ENCODE measurements around the gene GGT7. TPM values are rescaled to one million over a fixed set of nuclear protein-coding genes. Genes with fewer than 3 reads are reported as not detected.

The GGT7 gene
- total and polyA plus RNA-seq, 5 donors from 2014 or later, result 3.9 to 20.9 (median 6.7) TPM

DNA sequence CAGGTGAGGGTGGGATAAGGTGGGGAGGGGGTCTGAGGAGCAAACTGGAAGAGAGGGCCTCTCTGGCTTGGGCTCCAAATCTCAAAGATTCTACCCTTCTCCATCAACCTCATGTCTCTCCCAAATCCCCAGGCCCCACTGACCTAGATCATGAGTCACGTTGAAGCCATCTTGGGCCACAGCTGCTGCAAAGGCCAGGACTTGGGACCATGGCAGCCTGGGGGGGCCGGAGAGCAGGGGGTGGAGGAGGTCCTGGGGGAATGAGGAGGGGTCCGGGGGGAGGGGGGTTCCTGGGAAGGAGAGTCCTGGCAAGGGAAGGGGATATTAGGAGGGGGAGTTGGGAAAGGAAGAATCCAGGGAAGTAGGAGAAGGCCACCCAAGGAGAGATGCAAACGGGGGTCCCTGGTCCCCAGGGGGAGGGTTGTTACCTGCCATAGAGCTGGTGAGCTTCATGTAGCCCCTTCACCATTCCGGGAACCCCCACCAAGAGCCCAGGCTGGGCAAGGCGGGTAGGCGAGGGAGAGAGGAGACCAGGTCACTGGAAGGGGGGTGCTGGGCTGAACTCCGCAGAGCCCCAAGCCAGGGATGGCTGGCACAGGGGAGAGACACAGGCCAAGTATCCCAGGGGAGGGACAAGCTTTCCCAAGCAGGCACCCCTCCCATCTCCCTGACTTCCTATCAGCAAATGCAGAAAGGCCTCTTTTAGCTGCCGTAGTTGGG, 12.7 kb downstream of the GGT7 start:
- H3K9me3 ChIP-seq (ENCODE audit: control insufficient read depth in 2 of 2, low read length in 2 of 2), result no peaks in the 10 kb centered on the region
- no peaks in the 10 kb centered on the region for H3K27me3 Mint-ChIP-seq
- ATAC-seq (ENCODE audit: low read depth in 2 of 2) (no peak), DNase-seq (no peak)
- peaks cover 9% of the 10 kb centered on the region for H3K36me3 ChIP-seq (ENCODE audit: control insufficient read depth, insufficient read depth, low read length)
- peaks cover 28% of the 10 kb centered on the region for H3K36me3 Mint-ChIP-seq
- H3K27ac Mint-ChIP-seq, result no peak overlapping the region
- H3K4me3 Mint-ChIP-seq, result no peak overlapping the region
- no peak overlapping the region for H3K27ac ChIP-seq (ENCODE audit: insufficient read depth, low read length, poor library complexity, severe bottlenecking)
- H3K27me3 ChIP-seq (ENCODE audit: control insufficient read depth, insufficient read depth, low read length), result no peaks in the 10 kb centered on the region
- H3K9me3 Mint-ChIP-seq, result no peaks in the 10 kb centered on the region
- peaks cover 3 to 13% (median 4%) of the 10 kb centered on the region in 4 donors for H3K4me1 Mint-ChIP-seq
- H3K4me1 ChIP-seq (ENCODE audit: control insufficient read depth, insufficient read depth, low read length, poor library complexity, severe bottlenecking), result no peaks in the 10 kb centered on the region
- H3K4me3 ChIP-seq (ENCODE audit: low read depth, low read length), result no peak overlapping the region

GRCh38 chr20:34859367-34859766, 13.3 kb downstream of the GGT7 start:
- peaks cover 3 to 6% (median 4%) of the 10 kb centered on the region in 4 donors for H3K4me1 Mint-ChIP-seq
- H3K4me3 ChIP-seq (ENCODE audit: low read depth, low read length), result no peak overlapping the region
- H3K27ac ChIP-seq (ENCODE audit: insufficient read depth, low read length, poor library complexity, severe bottlenecking), result no peak overlapping the region
- H3K9me3 ChIP-seq (ENCODE audit: control insufficient read depth in 2 of 2, low read length in 2 of 2), result no peaks in the 10 kb centered on the region
- H3K4me1 ChIP-seq (ENCODE audit: control insufficient read depth, insufficient read depth, low read length, poor library complexity, severe bottlenecking), result no peaks in the 10 kb centered on the region
- ATAC-seq (ENCODE audit: low read depth in 2 of 2) (no peak), DNase-seq (no peak)
- no peaks in the 10 kb centered on the region for H3K9me3 Mint-ChIP-seq
- peaks cover 15% of the 10 kb centered on the region for H3K36me3 ChIP-seq (ENCODE audit: control insufficient read depth, insufficient read depth, low read length)
- no peak overlapping the region for H3K4me3 Mint-ChIP-seq
- H3K36me3 Mint-ChIP-seq, result peaks cover 32% of the 10 kb centered on the region
- H3K27me3 Mint-ChIP-seq, result no peaks in the 10 kb centered on the region
- H3K27me3 ChIP-seq (ENCODE audit: control insufficient read depth, insufficient read depth, low read length), result no peaks in the 10 kb centered on the region
- no peak overlapping the region for H3K27ac Mint-ChIP-seq

- no peaks in the 10 kb centered on the region for H3K27me3 Mint-ChIP-seq
- peaks cover 32% of the 10 kb centered on the region for H3K36me3 ChIP-seq (ENCODE audit: control insufficient read depth, insufficient read depth, low read length)
- no peaks in the 10 kb centered on the region for H3K4me1 ChIP-seq (ENCODE audit: control insufficient read depth, insufficient read depth, low read length, poor library complexity, severe bottlenecking)
Measured at GRCh38 chr20:34852298-34852697, 20.4 kb downstream of the GGT7 start.

DNA sequence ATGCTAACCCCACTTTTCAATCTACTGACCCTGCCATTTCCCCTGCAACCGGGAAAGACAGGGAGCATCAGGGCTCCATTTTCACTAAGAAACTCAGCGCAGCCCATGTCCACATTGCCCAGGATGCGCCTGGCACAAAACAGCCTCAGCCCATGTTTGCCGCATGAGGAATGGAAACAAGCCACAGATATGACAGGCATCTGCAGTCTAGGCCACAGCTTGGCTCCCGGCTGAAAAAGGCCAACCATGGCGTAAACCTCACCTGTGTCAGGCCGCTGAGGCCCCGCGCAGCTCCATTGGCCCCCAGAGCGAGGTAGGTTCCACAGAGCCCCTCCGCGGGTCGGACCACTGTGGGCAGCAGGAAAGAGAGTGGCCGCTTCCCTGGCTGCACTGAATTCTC, 21.7 kb downstream of the GGT7 start:
- H3K27me3 Mint-ChIP-seq, result no peaks in the 10 kb centered on the region
- H3K4me1 ChIP-seq (ENCODE audit: control insufficient read depth, insufficient read depth, low read length, poor library complexity, severe bottlenecking), result no peaks in the 10 kb centered on the region
- H3K4me1 Mint-ChIP-seq, result peaks cover 0 to 2% (median 0%) of the 10 kb centered on the region in 4 donors
- H3K36me3 ChIP-seq (ENCODE audit: control insufficient read depth, insufficient read depth, low read length), result peaks cover 32% of the 10 kb centered on the region
- H3K36me3 Mint-ChIP-seq, result peaks cover 18% of the 10 kb centered on the region
- ATAC-seq (ENCODE audit: low read depth in 2 of 2), result no peak
- no peaks in the 10 kb centered on the region for H3K9me3 ChIP-seq (ENCODE audit: control insufficient read depth in 2 of 2, low read length in 2 of 2)
- H3K27me3 ChIP-seq (ENCODE audit: control insufficient read depth, insufficient read depth, low read length), result no peaks in the 10 kb centered on the region
- no peak overlapping the region for H3K4me3 Mint-ChIP-seq
- H3K27ac ChIP-seq (ENCODE audit: insufficient read depth, low read length, poor library complexity, severe bottlenecking), result no peak overlapping the region
- no peaks in the 10 kb centered on the region for H3K9me3 Mint-ChIP-seq
- DNase-seq, result no peak
- no peak overlapping the region for H3K27ac Mint-ChIP-seq
- H3K4me3 ChIP-seq (ENCODE audit: low read depth, low read length), result no peak overlapping the region

More at GRCh38 chr20:34852298-34852697, 20.4 kb downstream of the GGT7 start:
- H3K4me3 ChIP-seq (ENCODE audit: low read depth, low read length), result no peak overlapping the region
- peaks cover 22% of the 10 kb centered on the region for H3K36me3 Mint-ChIP-seq
- no peak for ATAC-seq (ENCODE audit: low read depth in 2 of 2)
- DNase-seq, result no peak
- H3K27me3 ChIP-seq (ENCODE audit: control insufficient read depth, insufficient read depth, low read length), result no peaks in the 10 kb centered on the region
- H3K27ac Mint-ChIP-seq, result no peak overlapping the region
- no peaks in the 10 kb centered on the region for H3K9me3 ChIP-seq (ENCODE audit: control insufficient read depth in 2 of 2, low read length in 2 of 2)
- H3K4me3 Mint-ChIP-seq, result no peak overlapping the region
- peaks cover 0 to under 1% (median 0%) of the 10 kb centered on the region in 4 donors for H3K4me1 Mint-ChIP-seq
- no peak overlapping the region for H3K27ac ChIP-seq (ENCODE audit: insufficient read depth, low read length, poor library complexity, severe bottlenecking)
- no peaks in the 10 kb centered on the region for H3K9me3 Mint-ChIP-seq

GRCh38 chr20:34849778-34850177, 22.9 kb downstream of the GGT7 start:
- Mint-ChIP-seq H3K36me3 (peaks cover 16% of the 10 kb centered on the region), H3K27me3 (no peaks in the 10 kb centered on the region), H3K27ac (no peak overlapping the region), H3K9me3 (no peaks in the 10 kb centered on the region), H3K4me1 (peaks cover 0 to 2% (median 0%) of the 10 kb centered on the region in 4 donors), H3K4me3 (no peak overlapping the region)
- H3K4me1 ChIP-seq (ENCODE audit: control insufficient read depth, insufficient read depth, low read length, poor library complexity, severe bottlenecking), result no peaks in the 10 kb centered on the region
- H3K27ac ChIP-seq (ENCODE audit: insufficient read depth, low read length, poor library complexity, severe bottlenecking), result no peak overlapping the region
- ATAC-seq (ENCODE audit: low read depth in 2 of 2) (no peak), DNase-seq (no peak)
- no peaks in the 10 kb centered on the region for H3K27me3 ChIP-seq (ENCODE audit: control insufficient read depth, insufficient read depth, low read length)
- H3K9me3 ChIP-seq (ENCODE audit: control insufficient read depth in 2 of 2, low read length in 2 of 2), result no peaks in the 10 kb centered on the region
- peaks cover 26% of the 10 kb centered on the region for H3K36me3 ChIP-seq (ENCODE audit: control insufficient read depth, insufficient read depth, low read length)
- no peak overlapping the region for H3K4me3 ChIP-seq (ENCODE audit: low read depth, low read length)

- Histone ChIP-seq H3K27me3 (ENCODE audit: control insufficient read depth, insufficient read depth, low read length) (no peaks in the 10 kb centered on the region), H3K27ac (ENCODE audit: insufficient read depth, low read length, poor library complexity, severe bottlenecking) (no peak overlapping the region), H3K4me1 (ENCODE audit: control insufficient read depth, insufficient read depth, low read length, poor library complexity, severe bottlenecking) (no peaks in the 10 kb centered on the region), H3K9me3 (ENCODE audit: control insufficient read depth in 2 of 2, low read length in 2 of 2) (no peaks in the 10 kb centered on the region), H3K4me3 (ENCODE audit: low read depth, low read length) (no peak overlapping the region), H3K36me3 (ENCODE audit: control insufficient read depth, insufficient read depth, low read length) (peaks cover 20% of the 10 kb centered on the region)
- DNase-seq, result no peak
- Mint-ChIP-seq H3K27ac (peak overlapping the region in 1 of 3 donors; percentile 42), H3K27me3 (peaks cover 2% of the 10 kb centered on the region), H3K36me3 (peaks cover 13% of the 10 kb centered on the region), H3K9me3 (no peaks in the 10 kb centered on the region), H3K4me3 (no peak overlapping the region), H3K4me1 (peaks cover 0 to 2% (median 0%) of the 10 kb centered on the region in 4 donors)
- no peak for ATAC-seq (ENCODE audit: low read depth in 2 of 2)
Measured at GRCh38 chr20:34848597-34848996, 24.1 kb downstream of the GGT7 start.

- H3K9me3 ChIP-seq (ENCODE audit: control insufficient read depth in 2 of 2, low read length in 2 of 2), result no peaks in the 10 kb centered on the region
- no peak overlapping the region for H3K4me3 Mint-ChIP-seq
- H3K36me3 Mint-ChIP-seq, result peaks cover 4% of the 10 kb centered on the region
- peaks cover under 1% of the 10 kb centered on the region for H3K36me3 ChIP-seq (ENCODE audit: control insufficient read depth, insufficient read depth, low read length)
- DNase-seq, result no peak
- peaks cover 26% of the 10 kb centered on the region for H3K27me3 Mint-ChIP-seq
- H3K4me1 ChIP-seq (ENCODE audit: control insufficient read depth, insufficient read depth, low read length, poor library complexity, severe bottlenecking), result no peaks in the 10 kb centered on the region
- no peaks in the 10 kb centered on the region for H3K9me3 Mint-ChIP-seq
- no peaks in the 10 kb centered on the region for H3K27me3 ChIP-seq (ENCODE audit: control insufficient read depth, insufficient read depth, low read length)
- H3K4me3 ChIP-seq (ENCODE audit: low read depth, low read length), result no peak overlapping the region
- H3K27ac ChIP-seq (ENCODE audit: insufficient read depth, low read length, poor library complexity, severe bottlenecking), result no peak overlapping the region
- ATAC-seq (ENCODE audit: low read depth in 2 of 2), result no peak
- peak overlapping the region in 1 of 3 donors; percentile 21 for H3K27ac Mint-ChIP-seq
- H3K4me1 Mint-ChIP-seq, result peaks cover 0 to 2% (median 0%) of the 10 kb centered on the region in 4 donors
Measured at GRCh38 chr20:34843421-34843820, 29.2 kb downstream of the GGT7 start.

- H3K36me3 Mint-ChIP-seq, result no peaks in the 10 kb centered on the region
- DNase-seq (no peak), ATAC-seq (ENCODE audit: low read depth in 2 of 2) (no peak)
- H3K4me1 ChIP-seq (ENCODE audit: control insufficient read depth, insufficient read depth, low read length, poor library complexity, severe bottlenecking), result no peaks in the 10 kb centered on the region
- no peak overlapping the region for H3K4me3 ChIP-seq (ENCODE audit: low read depth, low read length)
- peak overlapping the region in 1 of 3 donors; percentile 11 for H3K27ac Mint-ChIP-seq
- no peak overlapping the region for H3K4me3 Mint-ChIP-seq
- no peak overlapping the region for H3K27ac ChIP-seq (ENCODE audit: insufficient read depth, low read length, poor library complexity, severe bottlenecking)
- H3K27me3 Mint-ChIP-seq, result peaks cover 26% of the 10 kb centered on the region
- no peaks in the 10 kb centered on the region for H3K9me3 Mint-ChIP-seq
- no peaks in the 10 kb centered on the region for H3K36me3 ChIP-seq (ENCODE audit: control insufficient read depth, insufficient read depth, low read length)
- H3K4me1 Mint-ChIP-seq, result peaks cover 0 to under 1% (median 0%) of the 10 kb centered on the region in 4 donors
- H3K27me3 ChIP-seq (ENCODE audit: control insufficient read depth, insufficient read depth, low read length), result peaks cover 2% of the 10 kb centered on the region
- no peaks in the 10 kb centered on the region for H3K9me3 ChIP-seq (ENCODE audit: control insufficient read depth in 2 of 2, low read length in 2 of 2)
Measured at GRCh38 chr20:34842143-34842542, 30.5 kb downstream of the GGT7 start.
